NCI-H1092 treated with DMSO at 0.1 percent for 48 hours (cell line): ENCODE results near the gene EVA1C.
"Not testable (repeated sequence)": the region's sequence is repeated elsewhere in the genome, so short reads cannot be mapped to it uniquely, and the experiment has no call there.

ENCODE experiments used
- DNase-seq: peaks from one replicate; lab custom pipeline; 2025; lab: John Stamatoyannopoulos, UW

Gene EVA1C

DNA sequence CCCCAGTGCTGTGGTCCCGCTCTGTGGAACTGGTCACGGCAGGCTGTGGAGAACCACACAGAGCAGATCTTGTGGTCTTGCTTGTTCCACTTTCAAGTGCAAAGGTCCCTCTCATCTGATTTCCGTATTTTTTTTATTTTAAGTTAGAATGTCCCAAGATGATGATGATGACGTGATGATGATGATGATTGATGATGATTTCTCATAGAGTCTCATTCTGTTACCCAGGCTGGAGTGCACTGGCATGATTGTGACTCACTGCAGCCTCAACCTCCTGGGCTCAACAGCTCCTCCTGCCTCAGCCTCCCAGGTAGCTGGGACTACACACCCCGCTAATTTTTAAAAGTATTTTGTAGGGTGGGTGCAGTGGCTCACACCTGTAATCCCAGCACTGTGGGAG is 12.2 kb downstream of the EVA1C start:
- DNase-seq = no peak

DNA sequence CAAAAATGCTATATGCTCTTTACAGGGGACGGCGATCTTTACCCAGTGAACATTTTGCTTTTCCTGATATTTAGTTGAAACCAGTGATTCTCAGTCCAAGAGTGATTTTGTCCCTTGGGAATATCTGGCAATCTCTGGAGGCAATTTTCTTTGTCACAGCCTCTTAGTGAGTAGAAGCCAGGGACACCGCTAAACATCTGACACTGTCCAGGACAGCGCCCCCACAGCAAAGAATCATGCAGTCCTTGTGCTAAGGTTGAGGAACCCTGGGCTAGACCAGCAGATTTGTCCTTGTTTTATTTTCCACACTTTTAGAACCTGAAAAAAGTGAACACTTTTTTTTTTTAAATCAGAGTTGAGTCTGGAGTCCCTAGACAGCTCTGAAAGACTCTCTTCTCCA is 13.1 kb downstream of the EVA1C start:
- DNase-seq = no peak

DNA sequence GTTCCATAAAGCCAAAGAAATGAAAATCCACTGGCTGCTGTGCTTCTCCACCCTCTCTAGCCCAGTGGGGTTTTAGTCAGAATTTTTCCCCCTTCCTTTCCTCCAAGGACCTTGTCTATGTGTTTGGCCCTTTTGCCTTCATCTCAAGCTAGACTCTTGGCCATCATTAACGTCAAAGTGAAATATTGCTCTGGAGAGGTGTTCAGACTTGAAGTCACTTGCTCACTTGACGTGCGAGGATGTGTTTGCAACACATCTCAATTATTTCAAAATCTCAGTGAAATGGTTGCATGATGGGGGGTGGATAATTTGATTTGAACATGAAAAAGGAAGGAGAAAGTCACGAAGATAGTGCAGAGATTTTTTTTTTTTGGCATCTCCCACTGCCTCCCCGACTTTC is 13.6 kb downstream of the EVA1C start:
- DNase-seq = no peak

DNA sequence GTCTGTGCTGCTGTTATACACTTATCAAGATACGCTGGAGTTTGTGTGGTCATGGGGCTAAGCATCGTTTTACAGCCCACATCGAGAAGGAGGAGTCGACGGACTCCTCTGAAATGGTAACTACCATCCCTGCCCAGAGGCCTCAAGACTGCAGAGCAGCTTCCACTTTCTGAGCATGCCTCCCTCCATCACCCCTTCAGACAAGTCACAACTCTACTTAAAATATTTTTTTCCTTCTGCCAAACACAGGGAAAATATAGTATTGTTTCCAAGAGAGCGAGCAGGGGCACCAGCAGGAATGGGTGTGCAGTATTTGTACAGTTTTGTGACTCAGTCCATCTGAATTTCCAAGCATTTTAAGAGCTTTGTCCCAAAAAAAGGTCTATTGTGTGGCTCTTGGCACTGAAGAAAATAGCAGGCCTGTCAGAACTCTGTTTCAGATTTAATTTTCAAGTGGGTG is 14.1 kb downstream of the EVA1C start:
- DNase-seq = no peak

DNA sequence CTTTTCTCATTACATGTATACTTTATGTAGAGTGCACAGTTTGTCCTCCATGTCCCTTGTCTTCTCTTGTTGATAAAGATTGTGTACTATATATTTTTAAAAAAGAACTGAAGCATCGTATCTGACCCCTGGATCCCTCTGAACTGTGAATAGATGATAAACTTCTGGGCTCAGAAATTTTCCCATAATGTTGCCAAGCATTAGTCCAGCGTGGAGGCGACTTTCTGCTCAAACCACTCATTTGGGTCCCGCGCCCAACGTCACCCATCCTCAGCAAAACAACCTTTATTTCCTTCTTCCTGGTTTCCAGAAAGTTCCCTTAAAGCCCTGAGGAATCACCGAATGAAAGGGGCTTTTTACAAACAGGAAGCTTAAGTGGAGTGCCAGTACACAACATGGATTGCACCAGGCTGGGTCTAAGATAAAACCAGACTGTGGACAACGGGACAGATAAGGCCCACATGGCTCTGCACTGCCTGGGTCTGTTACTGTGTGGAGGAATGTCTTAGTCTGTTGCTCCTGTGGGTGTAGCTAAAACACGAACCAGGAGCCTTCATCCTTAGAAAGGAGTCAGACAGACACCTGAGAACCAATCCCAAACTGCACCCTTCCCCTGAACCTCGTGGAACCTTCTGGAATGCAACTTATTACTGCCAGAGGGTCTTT is 15.6 kb downstream of the EVA1C start:
- no peak for DNase-seq

DNA sequence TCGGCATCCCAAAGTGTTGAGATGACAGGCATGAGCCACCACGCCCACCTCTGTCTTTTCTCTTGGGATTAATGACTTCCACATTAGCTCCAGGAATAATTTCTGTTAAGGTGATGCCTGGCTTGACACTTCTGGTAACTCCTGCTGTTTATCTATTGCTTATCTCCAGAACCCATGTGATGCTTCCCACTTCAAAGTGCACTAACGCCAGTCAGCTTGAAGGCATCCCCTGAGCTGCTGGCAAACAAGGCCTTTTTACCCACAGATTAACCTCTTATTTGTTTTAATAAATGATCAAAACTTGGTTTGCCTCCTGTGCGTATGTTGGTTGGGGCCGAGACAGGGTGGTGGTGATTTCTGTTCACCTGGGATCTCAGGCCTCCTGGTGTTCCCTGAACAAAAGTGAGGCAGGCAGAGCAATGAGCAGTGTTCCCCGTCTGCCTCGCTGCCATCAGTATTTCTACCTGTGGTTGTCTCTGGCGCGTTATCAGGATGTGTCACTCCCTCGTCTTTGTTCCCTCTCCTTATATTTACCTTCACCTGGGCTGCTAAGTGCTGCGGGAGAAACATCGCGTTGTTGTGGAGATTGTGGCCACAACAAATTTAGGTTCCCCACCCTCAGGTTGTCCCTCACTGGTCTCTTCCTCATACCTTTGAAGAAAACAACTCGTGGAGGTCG is 20.6 kb downstream of the EVA1C start:
- not testable (repeated sequence) for DNase-seq

DNA sequence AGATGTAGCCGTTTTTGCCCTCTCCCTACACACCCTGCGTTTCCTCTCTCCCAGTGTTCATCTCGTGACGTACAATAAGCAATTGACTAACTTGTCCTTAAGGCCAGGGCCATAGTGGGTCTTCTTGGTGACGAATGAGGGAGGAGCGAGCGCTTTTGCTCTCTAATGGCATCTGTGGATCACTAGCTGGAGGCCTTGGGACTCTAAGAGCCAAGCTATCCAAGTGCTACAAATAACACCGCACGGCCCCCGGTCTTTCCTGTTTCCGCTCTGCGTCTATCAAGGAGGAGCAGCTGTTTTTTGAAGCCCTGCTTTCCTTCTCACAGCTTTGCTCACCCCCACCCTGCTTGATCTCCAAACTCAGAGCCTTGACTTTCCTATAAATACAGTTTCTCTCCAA is 25.2 kb downstream of the EVA1C start:
- no peak for DNase-seq

DNA sequence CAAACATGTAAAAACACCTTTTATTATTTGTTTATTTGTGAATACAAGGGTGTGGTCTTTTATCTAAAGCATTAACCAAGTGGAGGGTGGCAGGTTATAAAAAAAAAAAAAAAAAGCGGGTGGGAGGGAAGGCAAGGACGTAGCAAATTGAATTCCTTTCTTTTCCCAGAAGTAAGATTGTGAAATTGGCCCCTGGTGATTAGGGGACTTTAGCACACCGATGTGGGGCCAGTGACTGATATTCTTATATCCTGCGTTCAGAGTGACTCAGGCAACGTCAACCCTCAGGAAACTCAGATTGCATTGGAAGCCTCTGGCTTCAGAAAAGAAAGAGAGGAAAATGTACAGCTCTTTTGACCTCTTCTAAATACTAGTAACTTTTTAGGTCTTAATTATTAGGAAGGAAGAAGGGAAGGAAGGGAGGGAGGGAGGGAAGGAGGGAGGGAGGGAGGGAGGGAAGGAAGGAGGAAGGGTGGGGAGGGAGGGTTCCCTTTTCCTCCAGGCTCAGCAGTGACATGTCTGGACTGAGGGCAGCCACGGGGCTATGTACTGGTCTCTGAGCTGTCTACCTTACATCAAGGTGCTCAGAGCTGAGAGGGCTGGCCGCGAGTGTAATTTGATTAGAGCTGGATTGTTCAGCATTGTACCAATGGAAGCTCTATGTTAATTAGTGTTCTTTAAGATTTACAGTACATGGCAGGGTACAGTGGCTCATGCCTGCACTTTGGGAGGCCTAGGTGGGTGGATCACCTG is 30.2 kb downstream of the EVA1C start:
- no peak for DNase-seq

DNA sequence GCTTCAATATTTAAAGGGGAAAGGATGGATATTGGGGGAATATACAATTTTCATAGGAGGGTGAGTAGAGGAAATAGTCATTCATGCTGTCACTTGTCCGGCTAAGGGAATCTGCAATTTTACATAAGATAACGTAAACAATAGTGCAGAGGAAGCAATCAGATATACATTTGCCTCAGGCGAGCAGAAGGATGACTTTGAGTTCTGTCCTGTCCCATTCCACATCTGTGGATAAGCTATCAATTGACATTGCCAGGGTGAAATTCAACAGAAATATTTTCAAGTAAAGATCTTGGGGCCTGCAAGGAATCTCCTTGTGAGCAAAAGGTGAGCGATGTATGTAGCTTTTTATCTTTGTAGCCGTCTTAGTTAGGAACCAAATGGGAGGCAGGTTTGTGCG is 32.6 kb downstream of the EVA1C start:
- DNase-seq = no peak

DNA sequence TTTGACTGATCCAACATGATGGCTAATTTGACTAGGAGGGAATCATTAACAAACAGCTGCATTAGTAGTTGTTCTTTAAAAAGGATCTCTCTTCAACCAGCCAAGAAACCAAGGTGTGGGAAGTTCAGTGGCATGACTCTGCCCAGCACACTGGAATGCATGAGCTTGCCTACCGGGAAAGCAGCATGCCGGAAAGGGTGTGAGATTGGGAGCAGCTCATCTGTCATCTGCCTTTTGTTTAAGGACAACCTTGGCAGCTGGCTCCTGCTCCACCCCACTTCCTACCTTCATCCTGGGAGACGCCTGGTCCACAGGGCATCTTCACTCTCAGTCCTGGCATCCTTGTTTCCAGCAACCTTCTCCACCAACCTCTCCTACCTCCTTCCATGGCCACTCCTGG is 33.9 kb downstream of the EVA1C start:
- not testable (repeated sequence) for DNase-seq

DNA sequence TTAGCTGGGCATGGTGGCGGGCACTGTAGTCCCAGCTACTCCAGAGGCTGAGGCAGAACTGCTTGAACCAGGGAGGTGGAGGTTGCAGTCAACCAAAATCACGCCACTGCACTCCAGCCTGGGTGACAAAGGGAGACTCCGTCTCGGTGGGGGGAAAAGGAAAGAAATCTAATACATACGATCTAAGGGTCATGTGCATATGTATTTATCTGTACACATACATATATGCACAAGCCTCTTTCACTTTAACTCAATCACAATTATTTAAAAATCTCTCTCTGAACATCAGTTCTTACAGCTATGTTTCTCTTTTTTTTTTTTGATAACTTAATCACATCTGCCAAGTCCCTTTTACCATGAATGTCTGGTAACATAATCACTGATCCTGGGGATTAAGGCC is 34.7 kb downstream of the EVA1C start:
- no peak for DNase-seq

DNA sequence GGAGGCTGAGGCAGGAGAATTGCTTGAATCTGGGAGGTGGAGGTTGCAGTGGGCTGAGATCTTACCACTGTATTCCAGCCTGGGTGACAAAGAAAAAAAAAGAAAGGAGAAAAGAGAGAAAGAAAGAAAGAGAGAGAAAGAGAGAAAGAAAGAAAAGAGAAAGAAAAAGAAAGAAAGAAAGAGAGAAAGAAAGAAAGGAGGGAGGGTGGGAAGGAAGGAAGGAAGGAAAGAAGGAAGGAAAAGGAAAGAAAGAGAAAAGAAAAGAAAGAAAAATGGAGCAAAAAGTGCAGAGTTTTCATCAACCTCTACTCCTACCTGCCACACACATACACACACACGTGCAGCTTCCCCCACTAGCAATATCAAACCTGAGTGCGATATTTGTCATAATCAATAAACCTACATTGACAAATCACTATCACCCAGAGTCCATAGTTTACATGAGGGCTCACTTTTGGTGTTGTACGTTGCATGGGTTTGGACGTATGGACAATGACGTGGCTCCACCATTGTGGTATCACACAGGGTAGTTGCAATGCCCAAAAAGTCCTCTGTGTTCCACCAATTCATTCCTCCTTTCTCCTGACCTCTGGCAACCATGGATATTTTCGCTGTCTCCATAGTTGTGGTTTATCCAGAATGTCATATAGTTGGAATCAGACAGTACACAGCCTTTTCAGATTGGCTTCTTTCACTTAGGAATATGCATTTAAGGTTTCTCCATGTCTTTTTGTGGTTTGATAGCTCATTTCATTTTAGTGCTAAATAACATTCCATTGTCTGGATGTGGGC is 36.5 kb downstream of the EVA1C start:
- DNase-seq = no peak

DNA sequence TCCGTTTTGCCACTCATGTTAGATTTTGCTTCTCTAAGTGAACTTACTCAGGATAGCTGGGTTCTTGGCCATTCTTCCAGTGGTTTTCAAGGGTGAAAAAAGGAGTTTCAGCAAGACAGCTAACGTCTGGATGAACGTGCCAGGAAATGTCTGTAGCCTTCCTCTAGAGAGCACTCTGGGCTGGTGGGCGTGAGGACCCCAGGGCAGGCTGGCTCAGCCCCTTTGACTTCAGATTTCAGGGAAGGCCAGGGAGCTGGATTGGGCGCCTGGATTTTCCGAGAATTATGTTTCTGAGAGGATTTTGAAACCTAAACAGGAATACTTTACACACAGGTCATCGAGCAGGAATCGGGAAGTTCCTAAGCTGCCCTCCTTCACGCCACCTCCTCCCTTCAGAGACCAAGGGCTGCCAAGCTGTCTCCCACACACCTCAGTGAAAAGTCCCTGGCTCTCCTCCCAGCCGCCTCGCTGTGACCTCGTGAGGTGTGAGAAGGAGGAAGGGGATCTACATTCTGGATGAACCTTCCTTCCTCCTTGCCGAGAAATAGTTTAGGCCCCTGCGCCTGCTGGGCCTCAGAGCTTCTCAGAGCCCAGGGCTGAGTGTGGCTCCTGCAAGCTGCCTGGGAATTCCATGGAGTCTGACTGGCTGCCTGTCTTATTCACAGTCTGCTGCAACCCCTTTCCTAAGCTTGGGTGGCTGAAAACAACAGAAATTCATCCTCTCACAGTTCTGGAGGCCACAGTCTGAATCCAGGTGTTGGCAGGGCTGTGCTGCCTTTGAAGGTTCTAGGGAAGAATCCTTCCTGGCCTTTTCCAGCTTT is 38.6 kb downstream of the EVA1C start:
- not testable (repeated sequence) for DNase-seq

DNA sequence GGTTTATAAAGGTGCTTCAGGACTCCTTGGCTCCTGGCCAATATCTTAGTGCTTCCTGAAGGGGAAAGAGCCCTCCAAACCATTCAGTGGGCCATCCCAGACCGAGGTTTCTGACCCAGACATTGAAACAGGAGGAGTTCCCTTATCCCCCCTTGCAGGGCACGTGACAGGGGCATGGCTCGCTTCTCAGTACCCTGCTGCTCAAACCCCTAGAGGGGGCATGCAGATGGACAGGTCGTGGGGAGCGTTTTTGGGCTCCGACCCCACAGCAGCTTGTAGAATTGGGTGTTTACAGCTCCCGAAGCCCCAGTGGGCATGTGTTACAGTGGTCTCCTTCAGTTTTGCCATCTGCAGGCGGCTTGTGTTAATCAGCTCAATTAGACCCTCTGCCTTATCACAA is 39.7 kb downstream of the EVA1C start:
- not testable (repeated sequence) for DNase-seq

DNA sequence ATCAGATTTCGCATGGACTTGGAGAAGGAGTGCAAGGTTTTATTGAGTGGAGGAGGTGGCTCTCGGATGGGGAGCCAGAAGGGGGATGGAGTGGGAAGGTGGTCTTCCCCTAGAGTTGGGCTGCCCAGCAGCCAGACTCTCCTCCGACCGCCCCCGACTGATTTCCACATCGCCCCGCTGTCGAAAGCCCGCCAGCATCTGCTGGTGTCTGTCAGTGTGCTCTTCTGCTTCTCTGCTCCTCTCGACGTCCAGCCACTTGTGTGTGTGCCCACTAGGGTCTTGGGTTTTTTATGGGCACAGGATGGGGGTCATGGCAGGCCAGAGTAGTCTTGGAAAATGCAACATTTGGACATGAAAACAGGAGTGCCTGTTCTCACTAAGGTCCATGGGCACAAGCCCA is 40.1 kb downstream of the EVA1C start:
- no peak for DNase-seq

DNA sequence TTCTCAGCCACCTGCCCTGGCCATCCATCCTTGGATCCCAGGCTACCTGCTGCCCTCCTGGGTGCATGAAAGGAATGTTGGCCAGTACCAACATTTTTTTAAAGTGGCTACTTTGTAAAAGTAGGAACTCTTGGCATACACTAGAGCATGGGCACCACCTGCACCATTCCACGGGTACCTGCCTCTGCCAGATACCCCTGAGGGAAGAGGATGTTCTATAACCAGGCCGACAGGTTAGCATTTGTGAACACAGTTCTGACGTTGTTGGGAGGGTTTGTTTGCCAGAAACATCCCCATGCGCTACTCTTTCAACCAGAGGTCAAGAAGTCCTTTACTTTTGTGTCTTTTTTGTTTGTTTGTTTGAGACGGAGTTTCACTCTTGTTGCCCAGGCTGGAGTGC is 43.0 kb downstream of the EVA1C start:
- DNase-seq = no peak

DNA sequence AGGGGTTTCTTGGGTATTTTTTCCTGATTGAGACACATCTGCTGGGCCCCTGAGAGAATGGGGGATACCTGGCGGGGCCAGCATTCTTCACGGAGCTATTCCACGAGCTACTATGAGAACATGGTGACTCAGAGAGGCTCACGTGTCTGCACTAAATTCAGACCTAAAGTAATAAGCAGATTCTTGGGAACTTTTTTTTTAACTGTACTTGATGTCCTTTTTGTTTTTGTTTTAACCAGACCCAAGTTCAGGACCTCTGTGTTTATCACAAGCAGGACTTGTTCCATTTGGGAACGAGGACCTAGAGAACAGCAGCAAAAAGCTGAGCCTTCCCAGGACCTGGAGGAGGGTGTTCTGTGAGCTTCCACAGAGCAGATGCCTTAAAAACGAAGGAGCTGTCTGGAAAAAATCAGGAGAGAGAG is 44.0 kb downstream of the EVA1C start:
- no peak for DNase-seq

DNA sequence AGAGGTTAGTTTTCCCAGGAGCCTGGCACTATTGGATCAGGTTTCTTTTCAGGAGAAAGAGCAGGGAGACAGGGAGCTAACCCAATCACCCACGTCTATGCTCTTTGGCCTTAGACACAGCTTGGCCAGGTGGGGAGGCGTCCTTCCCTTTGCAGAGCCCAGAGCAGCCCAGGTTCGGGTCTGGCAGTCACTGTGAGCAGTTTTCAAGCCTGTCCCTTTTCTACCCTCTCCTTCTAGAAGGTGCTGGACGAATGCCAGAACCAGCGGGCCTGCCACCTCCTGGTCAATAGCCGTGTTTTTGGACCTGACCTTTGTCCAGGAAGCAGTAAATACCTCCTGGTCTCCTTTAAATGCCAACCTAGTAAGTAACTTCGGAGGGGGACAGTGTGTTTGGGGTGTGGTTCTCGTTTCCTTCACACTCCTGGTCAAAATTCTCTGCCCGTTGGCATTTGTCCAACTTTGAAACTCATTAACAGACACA is 44.9 kb downstream of the EVA1C start:
- no peak for DNase-seq

DNA sequence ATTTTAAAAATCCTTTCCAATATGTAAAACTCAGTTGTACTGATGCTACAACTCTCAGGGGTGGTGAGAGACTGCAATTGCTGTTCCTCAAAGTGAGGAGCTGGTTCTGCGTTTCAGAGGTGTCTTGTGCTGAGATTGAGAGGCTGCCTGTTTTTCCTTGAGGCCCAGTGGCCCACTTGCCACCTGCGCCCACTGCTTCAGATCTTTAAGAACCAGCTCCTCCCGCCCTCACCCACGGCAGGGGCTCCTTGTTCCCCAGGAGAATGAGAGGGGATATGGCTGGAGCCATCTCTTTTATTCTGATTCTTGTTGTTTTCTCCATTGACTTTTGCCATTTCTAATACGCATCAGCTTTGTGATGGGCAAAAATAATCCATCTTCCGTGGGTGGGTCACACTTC is 45.5 kb downstream of the EVA1C start:
- no peak for DNase-seq

DNA sequence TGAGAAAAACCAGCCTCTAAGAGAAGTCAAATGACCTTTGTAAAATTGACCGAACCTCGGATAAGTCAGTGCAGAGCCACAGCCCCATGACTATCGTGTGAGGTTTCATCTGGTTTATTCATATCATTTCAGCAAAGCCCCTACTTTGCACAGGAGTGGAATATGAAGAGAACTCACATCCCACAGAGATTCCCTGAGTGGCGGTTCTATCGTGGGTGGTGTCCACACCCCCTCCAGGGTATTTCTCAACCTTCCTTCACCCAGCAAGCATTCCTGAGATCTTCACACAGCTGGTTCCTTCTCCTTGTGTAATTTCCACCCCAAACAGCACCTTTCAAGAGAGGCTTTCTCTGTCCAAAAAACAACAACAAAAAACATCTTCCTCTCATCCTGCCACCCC is 47.5 kb downstream of the EVA1C start:
- DNase-seq = no peak

DNA sequence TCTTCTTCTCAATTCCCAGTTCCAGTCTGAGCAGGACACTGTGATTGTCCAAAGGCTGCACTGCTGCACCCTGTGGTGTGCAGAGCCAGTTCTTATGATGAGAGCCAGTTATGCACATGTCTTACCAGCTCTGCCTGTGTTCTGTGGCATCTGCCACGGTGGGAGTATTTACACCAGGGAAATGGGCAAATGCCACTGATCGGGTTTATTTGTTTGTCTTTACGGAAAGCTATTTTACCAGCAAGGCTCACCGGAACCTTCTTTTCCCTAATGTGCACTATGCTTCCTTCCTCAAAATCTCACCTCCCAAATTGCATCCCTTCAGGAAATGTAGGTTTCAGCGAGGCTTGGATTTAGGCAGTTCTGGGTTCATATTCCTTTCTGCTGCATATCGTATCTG is 49.0 kb downstream of the EVA1C start:
- DNase-seq = no peak
